Measurements from ENCODE around the gene TESMIN.

TESMIN gene

GRCh38 chr11:68709062-68709461, 42.3 kb downstream of the TESMIN start:
- no peak for DNase-seq

GRCh38 chr11:68707527-68707926, 43.8 kb downstream of the TESMIN start:
- DNase-seq = no peak

GRCh38 chr11:68704887-68705286, 46.4 kb downstream of the TESMIN start:
- DNase-seq = no peak

- DNase-seq = no peak
These were observed 52.3 kb downstream of the TESMIN start for GRCh38 chr11:68698993-68699392.

- DNase-seq = no peak
These were observed 55.8 kb downstream of the TESMIN start for GRCh38 chr11:68695531-68695930.

- DNase-seq = no peak
These were observed 56.7 kb downstream of the TESMIN start for GRCh38 chr11:68694431-68695297.

GRCh38 chr11:68693484-68693882, 57.8 kb downstream of the TESMIN start:
- DNase-seq = no peak

- no peak for DNase-seq
These were observed 58.3 kb downstream of the TESMIN start for GRCh38 chr11:68692871-68693483.

GRCh38 chr11:68692115-68692514, 59.2 kb downstream of the TESMIN start:
- DNase-seq = no peak

- DNase-seq = no peak
These were observed 59.9 kb downstream of the TESMIN start for GRCh38 chr11:68691402-68691784.

- DNase-seq = peak in 2 of 5 experiments; percentile 6 to 85
These were observed 60.5 kb downstream of the TESMIN start for GRCh38 chr11:68690671-68691401.

GRCh38 chr11:68689737-68690625, 61.3 kb downstream of the TESMIN start:
- DNase-seq = no peak

GRCh38 chr11:68688881-68689280, 62.4 kb downstream of the TESMIN start:
- no peak for DNase-seq

- DNase-seq = no peak
These were observed 63.3 kb downstream of the TESMIN start for GRCh38 chr11:68687986-68688385.

GRCh38 chr11:68687311-68687710, 64.0 kb downstream of the TESMIN start:
- DNase-seq = no peak

GRCh38 chr11:68686486-68686885, 64.8 kb downstream of the TESMIN start:
- no peak for DNase-seq

GRCh38 chr11:68685656-68686380, 65.5 kb downstream of the TESMIN start:
- no peak for DNase-seq

GRCh38 chr11:68684385-68685356, 66.6 kb downstream of the TESMIN start, which contains the start of gene GAL:
Gene GAL (plus strand): TSS chr11:68684544. CDS start chr11:68684924, 380 bp downstream.
- DNase-seq = peak in 1 of 5 experiments; percentile 13

- no peak for DNase-seq
These were observed 67.6 kb downstream of the TESMIN start for GRCh38 chr11:68683536-68684384.
